GM12891 (cell line): ENCODE results near the gene TJP3.

ENCODE experiments used
- POLR2A ChIP-seq: IDR thresholded peaks from 2 replicates; pipeline ENCODE4 v1.6.1; 2011; ENCODE audit warnings: low read depth, low read length, control low read depth
- POLR2AphosphoS5 ChIP-seq: IDR thresholded peaks from 2 replicates; pipeline ENCODE4 v1.6.1; 2011; ENCODE audit warnings: low read depth, low read length, control low read depth
- POU2F2 ChIP-seq: IDR thresholded peaks from 2 replicates; pipeline ENCODE4 v1.6.1; 2011; ENCODE audit warnings: low read depth, mild to moderate bottlenecking, control low read depth, low read length, moderate library complexity
- SPI1 ChIP-seq: IDR thresholded peaks from 2 replicates; pipeline ENCODE4 v1.6.1; 2011; ENCODE audit warnings: low read depth, low read length, control low read depth
- TAF1 ChIP-seq: IDR thresholded peaks from 2 replicates; pipeline ENCODE4 v1.6.1; 2011; ENCODE audit warnings: low read depth, low read length, control low read depth

- TF ChIP-seq POLR2A (no peak), POLR2AphosphoS5 (no peak), TAF1 (no peak), POU2F2 (no peak), SPI1 (no peak)
Observed at GRCh38 chr19:3716147-3716668, 8.0 kb downstream of the TJP3 start.
